HG02610 (cell line): ENCODE data around the gene CANT1.

Experiments
- ATAC-seq: cut with Tn5 transposase; IDR thresholded peaks from one replicate; pipeline ENCODE4 v1.9.1; 2021; ENCODE audit warnings: mild to moderate bottlenecking, moderate library complexity; ENCODE audit not compliant: unreplicated experiment

The CANT1 gene

GRCh38 chr17:78979780-78980623 is 29.6 kb downstream of the CANT1 start, which contains the start of gene LGALS3BP:
LGALS3BP (minus strand) TSS chr17:78979923; CDS start chr17:78977191, 2,732 bp downstream.
- ATAC-seq: no peak

- no peak for ATAC-seq
Observed at GRCh38 chr17:78977997-78978973, 31.3 kb downstream of the CANT1 start.

GRCh38 chr17:78977681-78977943 is 32.0 kb downstream of the CANT1 start:
- ATAC-seq: no peak

GRCh38 chr17:78976907-78977680 is 32.5 kb downstream of the CANT1 start:
- no peak for ATAC-seq

GRCh38 chr17:78974635-78975591 is 34.7 kb downstream of the CANT1 start:
- no peak for ATAC-seq

GRCh38 chr17:78973792-78974520 is 35.6 kb downstream of the CANT1 start:
- no peak for ATAC-seq

GRCh38 chr17:78973196-78973595 is 36.4 kb downstream of the CANT1 start:
- ATAC-seq: no peak

GRCh38 chr17:78972507-78973105 is 37.0 kb downstream of the CANT1 start:
- ATAC-seq: no peak

- no peak for ATAC-seq
Observed at GRCh38 chr17:78971756-78972506, 37.6 kb downstream of the CANT1 start.

GRCh38 chr17:78970834-78971755 is 38.5 kb downstream of the CANT1 start:
- no peak for ATAC-seq

- ATAC-seq: no peak
Observed at GRCh38 chr17:78969865-78970264, 39.7 kb downstream of the CANT1 start.

GRCh38 chr17:78967782-78968362 is 41.7 kb downstream of the CANT1 start:
- ATAC-seq: no peak

- no peak for ATAC-seq
Observed at GRCh38 chr17:78966910-78967600, 42.5 kb downstream of the CANT1 start.

- ATAC-seq: no peak
Observed at GRCh38 chr17:78966123-78966813, 43.3 kb downstream of the CANT1 start.

GRCh38 chr17:78965491-78965924 is 44.1 kb downstream of the CANT1 start:
- no peak for ATAC-seq
